ENCODE measurements around the gene IMPA2.

DNA sequence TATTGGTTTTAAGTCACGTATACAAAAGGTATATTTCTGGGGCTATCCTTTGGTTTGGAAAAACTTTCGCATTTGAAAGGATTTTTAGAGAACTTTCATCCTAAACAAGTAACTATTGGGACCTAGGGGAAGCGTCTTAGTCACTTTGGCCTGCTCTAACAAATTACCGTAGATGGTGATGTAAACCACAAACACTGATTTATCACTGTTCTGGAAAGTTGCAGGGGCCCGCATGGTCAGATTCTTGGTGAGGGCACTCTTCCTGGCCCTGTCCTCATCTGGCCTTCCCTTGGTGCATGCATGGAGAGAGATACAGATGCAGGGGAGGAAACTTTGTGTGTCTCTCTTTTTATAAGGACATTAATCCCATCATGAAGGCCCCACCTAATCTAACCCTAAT is 63.3 kb downstream of the IMPA2 start:
- no peak for TF ChIP-seq POLR2A (IDR thresholded peaks at IDR 0.05)
- TF ChIP-seq, protein P1, sequence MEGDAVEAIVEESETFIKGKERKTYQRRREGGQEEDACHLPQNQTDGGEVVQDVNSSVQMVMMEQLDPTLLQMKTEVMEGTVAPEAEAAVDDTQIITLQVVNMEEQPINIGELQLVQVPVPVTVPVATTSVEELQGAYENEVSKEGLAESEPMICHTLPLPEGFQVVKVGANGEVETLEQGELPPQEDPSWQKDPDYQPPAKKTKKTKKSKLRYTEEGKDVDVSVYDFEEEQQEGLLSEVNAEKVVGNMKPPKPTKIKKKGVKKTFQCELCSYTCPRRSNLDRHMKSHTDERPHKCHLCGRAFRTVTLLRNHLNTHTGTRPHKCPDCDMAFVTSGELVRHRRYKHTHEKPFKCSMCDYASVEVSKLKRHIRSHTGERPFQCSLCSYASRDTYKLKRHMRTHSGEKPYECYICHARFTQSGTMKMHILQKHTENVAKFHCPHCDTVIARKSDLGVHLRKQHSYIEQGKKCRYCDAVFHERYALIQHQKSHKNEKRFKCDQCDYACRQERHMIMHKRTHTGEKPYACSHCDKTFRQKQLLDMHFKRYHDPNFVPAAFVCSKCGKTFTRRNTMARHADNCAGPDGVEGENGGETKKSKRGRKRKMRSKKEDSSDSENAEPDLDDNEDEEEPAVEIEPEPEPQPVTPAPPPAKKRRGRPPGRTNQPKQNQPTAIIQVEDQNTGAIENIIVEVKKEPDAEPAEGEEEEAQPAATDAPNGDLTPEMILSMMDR (IDR thresholded peaks at IDR 0.05) = no peak

Measured in uterus (tissue), 2 donors.